Measurements from ENCODE around the gene PPFIA1. TPM values are rescaled to one million over a fixed set of nuclear protein-coding genes. Genes with fewer than 3 reads are reported as not detected.

PPFIA1 gene
- total RNA-seq, 1 experiment from 2014 or later = 113 TPM

- no TSS peak for BruUV-seq (replicated peaks)
- peaks cover 21% of the 10 kb centered on the region for H3K36me3 ChIP-seq (ENCODE audit: insufficient read depth, low read length, poor library complexity, severe bottlenecking)
- peak overlapping the region; percentile 90 for H3K27ac ChIP-seq (ENCODE audit: low read depth, low read length, poor library complexity, severe bottlenecking)
- H3K4me1 ChIP-seq (ENCODE audit: insufficient read depth, low read length, poor library complexity, severe bottlenecking) = peaks cover 11% of the 10 kb centered on the region
- POLR2A ChIA-PET (ENCODE audit: low non-redundant PET) = interaction anchor here (0.6 to 0.7 kb wide), 2 partner anchors 31 to 1085 kb away, joined by 4 to 7 read pairs; no protein-coding TSS in a partner anchor
- DNase-seq (ENCODE audit: low spot score) = peak; percentile 42
- TF ChIP-seq CTCF (conservative IDR thresholded peaks at IDR 0.05; ENCODE audit: low read depth, low read length) (no peak), EZH2 (IDR thresholded peaks at IDR 0.05; ENCODE audit: borderline replicate concordance, low read depth, low read length, poor library complexity, severe bottlenecking) (no peak)
- peak overlapping the region; percentile 90 for H3K4me3 ChIP-seq (ENCODE audit: low read depth, low read length, poor library complexity, severe bottlenecking)
- no peaks in the 10 kb centered on the region for H3K9me3 ChIP-seq (ENCODE audit: low read depth, low read length, poor library complexity, severe bottlenecking)
- intact Hi-C loops (cut with micrococcal nuclease; ENCODE audit: unreplicated experiment) = no loop called here
- H3K27me3 ChIP-seq (replicated peaks; ENCODE audit: insufficient read depth, low read depth, low read length, poor library complexity) = no peaks in the 10 kb centered on the region
- CTCF ChIA-PET = interaction anchor here (0.6 kb wide), 1 partner anchor 549 kb away, joined by 5 read pairs; no protein-coding TSS in a partner anchor
Measured at GRCh38 chr11:70397336-70397982, 127.0 kb downstream of the PPFIA1 start.

- DNase-seq (ENCODE audit: low spot score) = peak; percentile 94
- Histone ChIP-seq H3K36me3 (ENCODE audit: insufficient read depth, low read length, poor library complexity, severe bottlenecking) (peaks cover 16% of the 10 kb centered on the region), H3K27ac (ENCODE audit: low read depth, low read length, poor library complexity, severe bottlenecking) (peak within 1 kb of the TSS; percentile 90), H3K9me3 (ENCODE audit: low read depth, low read length, poor library complexity, severe bottlenecking) (no peaks in the 10 kb centered on the region), H3K4me3 (ENCODE audit: low read depth, low read length, poor library complexity, severe bottlenecking) (peak within 1 kb of the TSS; percentile 90), H3K4me1 (ENCODE audit: insufficient read depth, low read length, poor library complexity, severe bottlenecking) (peaks cover 11% of the 10 kb centered on the region), H3K27me3 (replicated peaks; ENCODE audit: insufficient read depth, low read depth, low read length, poor library complexity) (no peaks in the 10 kb centered on the region)
- POLR2A ChIA-PET (ENCODE audit: low non-redundant PET) = interaction anchor here (0.6 to 0.7 kb wide), 2 partner anchors 31 to 1086 kb away, joined by 4 to 7 read pairs; no protein-coding TSS in a partner anchor
- intact Hi-C loops (cut with micrococcal nuclease; ENCODE audit: unreplicated experiment) = no loop called here
- CTCF ChIA-PET = no interaction called here
- no TSS peak for BruUV-seq (replicated peaks)
- TF ChIP-seq CTCF (conservative IDR thresholded peaks at IDR 0.05; ENCODE audit: low read depth, low read length) (no peak), EZH2 (IDR thresholded peaks at IDR 0.05; ENCODE audit: borderline replicate concordance, low read depth, low read length, poor library complexity, severe bottlenecking) (no peak)
Measured at GRCh38 chr11:70397983-70398833, 127.7 kb downstream of the PPFIA1 start, which contains the start of gene CTTN. Gene CTTN, plus strand, starts transcription at chr11:70398529. Its CDS starts 8,769 bp downstream, at chr11:70407298.

GRCh38 chr11:70398834-70399680 lies 128.6 kb downstream of the PPFIA1 start:
- Histone ChIP-seq H3K4me1 (ENCODE audit: insufficient read depth, low read length, poor library complexity, severe bottlenecking) (peaks cover 11% of the 10 kb centered on the region), H3K27me3 (replicated peaks; ENCODE audit: insufficient read depth, low read depth, low read length, poor library complexity) (no peaks in the 10 kb centered on the region), H3K9me3 (ENCODE audit: low read depth, low read length, poor library complexity, severe bottlenecking) (no peaks in the 10 kb centered on the region), H3K36me3 (ENCODE audit: insufficient read depth, low read length, poor library complexity, severe bottlenecking) (peaks cover 9% of the 10 kb centered on the region), H3K4me3 (ENCODE audit: low read depth, low read length, poor library complexity, severe bottlenecking) (peak overlapping the region; percentile 90), H3K27ac (ENCODE audit: low read depth, low read length, poor library complexity, severe bottlenecking) (peak overlapping the region; percentile 90)
- intact Hi-C loops (cut with micrococcal nuclease; ENCODE audit: unreplicated experiment) = no loop called here
- ChIA-PET POLR2A (ENCODE audit: low non-redundant PET) (interaction anchor here (0.6 kb wide), 1 partner anchor 929 kb away, joined by 3 read pairs; no protein-coding TSS in a partner anchor), CTCF (interaction anchor here (1.0 kb wide), 1 partner anchor 172 kb away, joined by 5 read pairs; no protein-coding TSS in a partner anchor)
- BruUV-seq (replicated peaks) = no TSS peak
- no peak for DNase-seq (ENCODE audit: low spot score)
- TF ChIP-seq EZH2 (IDR thresholded peaks at IDR 0.05; ENCODE audit: borderline replicate concordance, low read depth, low read length, poor library complexity, severe bottlenecking) (no peak), CTCF (conservative IDR thresholded peaks at IDR 0.05; ENCODE audit: low read depth, low read length) (no peak)

Data from A673 (cell line).